HL-60 (cell line): ENCODE measurements around the gene PHF14.

ENCODE experiments used
- CTCF ChIP-seq: IDR thresholded peaks from one replicate; pipeline ENCODE4 v1.5.1; 2011; ENCODE audit warnings: low read length, control low read depth, inconsistent platforms; ENCODE audit not compliant: insufficient read depth
- POLR2AphosphoS5 ChIP-seq: IDR thresholded peaks from 2 replicates; pipeline ENCODE4 v1.6.1; 2012; ENCODE audit warnings: low read depth
- REST ChIP-seq: IDR thresholded peaks from 2 replicates; pipeline ENCODE4 v1.6.1; 2012; ENCODE audit warnings: low read depth; ENCODE audit not compliant: insufficient replicate concordance

- TF ChIP-seq CTCF (no peak), POLR2AphosphoS5 (no peak), REST (no peak)
Measured at GRCh38 chr7:11213266-11213665, 239.6 kb downstream of the PHF14 start.
